PC-3 (cell line): ENCODE results near the gene FAM107B. TPM values are rescaled to one million over a fixed set of nuclear protein-coding genes. Genes with fewer than 3 reads are reported as not detected.

Experiments used
- ATAC-seq: fragments of 200-7000 bp; cut with Tn5 transposase; 2 replicates; pipeline ENCODE4 v1.9.1; 2020; ENCODE audit warnings: mild to moderate bottlenecking, moderate library complexity
- BruUV-seq: library from RNA; stranded (reverse); fragments of 400-500 nt; replicated peaks from 2 replicates; lab custom pipeline; 2021; lab: Mats Ljungman, UMichigan
- CTCF ChIA-PET: fragments of 300-600 bp; sonication (Branson Sonifier 250); formaldehyde crosslinking; loops from one replicate; lab custom pipeline; 2022; ENCODE audit warnings: antibody characterized with exemption; lab: Charles Lee
- POLR2A ChIA-PET: fragments of 300-600 bp; sonication (Branson Sonifier 250); formaldehyde crosslinking; loops from one replicate; lab custom pipeline; 2022; ENCODE audit warnings: antibody characterized with exemption; ENCODE audit not compliant: unreplicated experiment; lab: Charles Lee
- DNase-seq: peaks from one replicate; pipeline ENCODE4 v3.0.0-alpha.2; 2015
- H2AFZ ChIP-seq: fragments of 300-600 bp; sonication (generic); 2 replicates; pipeline ENCODE4 v1.6.0; 2016; ENCODE audit warnings: antibody characterized with exemption, low read length
- H3F3A ChIP-seq: fragments of 300-600 bp; sonication (generic); one replicate; pipeline ENCODE4 v1.6.0; 2017; ENCODE audit warnings: antibody characterized with exemption, low read length, control low read depth, mild to moderate bottlenecking; ENCODE audit not compliant: unreplicated experiment
- H3K27ac ChIP-seq: fragments of 300-600 bp; sonication (generic); 2 replicates; pipeline ENCODE4 v1.5.1; 2016; ENCODE audit warnings: mild to moderate bottlenecking, low read length
- H3K27me3 ChIP-seq: fragments of 300-600 bp; sonication (generic); 2 replicates; pipeline ENCODE4 v1.6.1; 2016; ENCODE audit warnings: low read length, mixed read lengths
- H3K36me3 ChIP-seq: fragments of 300-600 bp; sonication (generic); 2 replicates; pipeline ENCODE4 v1.6.1; 2016; ENCODE audit warnings: low read depth, mixed run types, low read length, mixed read lengths
- H3K4me1 ChIP-seq: fragments of 300-600 bp; sonication (generic); 2 replicates; pipeline ENCODE4 v1.5.1; 2016; ENCODE audit warnings: low read length; ENCODE audit not compliant: insufficient read depth
- H3K4me2 ChIP-seq: fragments of 300-600 bp; sonication (generic); 2 replicates; pipeline ENCODE4 v1.6.0; 2016; ENCODE audit warnings: low read length
- H3K4me3 ChIP-seq: fragments of 300-600 bp; sonication (generic); 2 replicates; pipeline ENCODE4 v1.5.1; 2016; ENCODE audit warnings: mild to moderate bottlenecking, low read length, mixed read lengths
- H3K79me2 ChIP-seq: fragments of 300-600 bp; sonication (generic); 2 replicates; pipeline ENCODE4 v1.6.1; 2017; ENCODE audit warnings: low read length, mixed read lengths
- H3K9ac ChIP-seq: fragments of 300-600 bp; sonication (generic); 2 replicates; pipeline ENCODE4 v1.6.0; 2016; ENCODE audit warnings: mild to moderate bottlenecking, low read length
- H3K9me2 ChIP-seq: fragments of 300-600 bp; sonication (generic); replicated peaks from 2 replicates; pipeline ENCODE4 v1.6.1; 2016; ENCODE audit warnings: mixed run types, low read length, mixed read lengths
- H3K9me3 ChIP-seq: fragments of 300-600 bp; sonication (generic); 2 replicates; pipeline ENCODE4 v1.6.1; 2016; ENCODE audit warnings: low read length, mixed read lengths
- H4K20me1 ChIP-seq: fragments of 300-600 bp; sonication (generic); 2 replicates; pipeline ENCODE4 v1.6.1; 2016; ENCODE audit warnings: low read length, mixed read lengths
- EZH2 ChIP-seq: fragments of 300-600 bp; sonication (generic); IDR thresholded peaks from one replicate; pipeline ENCODE4 v1.6.1; 2017; ENCODE audit warnings: antibody characterized with exemption, mild to moderate bottlenecking, low read length; ENCODE audit not compliant: unreplicated experiment
- EZH2phosphoT487 ChIP-seq: fragments of 300-600 bp; sonication (generic); IDR thresholded peaks from 2 replicates; pipeline ENCODE4 v1.6.1; 2018; ENCODE audit warnings: mild to moderate bottlenecking, antibody characterized with exemption, low read length, borderline replicate concordance
- intact Hi-C: fragments of 100-400 bp; cut with micrococcal nuclease; formaldehyde crosslinking; loops from 2 replicates; pipeline ENCODE4 v1.9.0; 2023
- total RNA-seq: library from RNA; depleted of rRNA; stranded (reverse); fragments of >200 nt; gene quantifications from 2 replicates; pipeline ENCODE4 v1.2.3, GENCODE V29; 2014
- TF ChIP-seq, protein P1 (sequence below): fragments of 300-600 bp; sonication (generic); conservative IDR thresholded peaks from 2 replicates; pipeline ENCODE4 v1.5.1; 2017; ENCODE audit warnings: antibody characterized with exemption, low read depth, mild to moderate bottlenecking, low read length

FAM107B gene
- total RNA-seq, 1 experiment from 2014 or later: 36.6 TPM

DNA sequence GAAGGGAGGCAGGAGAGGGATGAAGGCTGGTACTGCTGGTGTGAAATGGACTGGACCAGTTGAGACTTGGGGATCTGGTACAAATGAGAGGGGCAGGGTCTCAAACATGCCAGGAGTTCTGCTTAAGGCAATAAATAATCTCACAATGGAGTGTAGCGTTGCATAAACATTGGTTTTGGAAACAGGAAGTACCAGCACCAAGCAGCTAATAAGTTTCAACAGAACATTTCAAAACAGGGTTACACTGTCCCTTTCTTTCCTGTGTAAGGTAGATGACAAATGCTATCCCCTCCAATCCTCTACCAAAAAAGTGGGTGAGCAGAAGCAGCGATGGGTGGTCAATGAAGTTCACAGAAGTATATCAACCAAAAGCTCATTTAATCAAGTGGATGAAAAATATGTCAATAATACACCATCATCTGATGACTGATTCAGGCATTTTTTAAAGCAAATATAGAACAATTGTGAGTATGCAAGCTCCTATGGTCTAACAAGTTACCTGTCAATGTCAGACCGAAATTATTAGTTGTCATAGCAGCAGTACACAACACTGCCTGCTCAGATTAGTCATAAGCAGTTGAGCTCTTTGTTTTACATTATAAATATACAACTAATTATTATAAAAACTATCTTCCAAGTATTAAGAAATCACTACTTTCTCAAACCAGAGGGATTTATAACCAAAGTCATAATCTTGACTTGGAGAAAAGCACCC is 220.0 kb downstream of the FAM107B start:
- Histone ChIP-seq H3F3A (no peaks in the 10 kb centered on the region), H3K4me3 (peak overlapping the region; percentile 39; the same call in 1 of the 2 replicates), H3K36me3 (peaks cover 13% of the 10 kb centered on the region), H3K27ac (peak overlapping the region; percentile 93), H3K9me3 (no peaks in the 10 kb centered on the region), H3K27me3 (no peaks in the 10 kb centered on the region), H3K9me2 (no peaks in the 10 kb centered on the region), H4K20me1 (no peaks in the 10 kb centered on the region), H2AFZ (no peak overlapping the region), H3K79me2 (peaks cover 84% of the 10 kb centered on the region), H3K4me1 (peaks cover 51% of the 10 kb centered on the region), H3K4me2 (peak overlapping the region; percentile 62), H3K9ac (peak overlapping the region; percentile 55)
- ATAC-seq (peak; percentile 29), DNase-seq (peak; percentile 55)
- intact Hi-C loops: loop anchor here (2.0 kb wide), 1 partner anchor 18 kb away; no protein-coding TSS in a partner anchor
- POLR2A ChIA-PET: interaction anchor here (0.5 kb wide), 1 partner anchor 35 kb away, joined by 4 read pairs; no protein-coding TSS in a partner anchor
- no TSS peak for BruUV-seq
- TF ChIP-seq EZH2phosphoT487: no peak
- TF ChIP-seq, protein P1, sequence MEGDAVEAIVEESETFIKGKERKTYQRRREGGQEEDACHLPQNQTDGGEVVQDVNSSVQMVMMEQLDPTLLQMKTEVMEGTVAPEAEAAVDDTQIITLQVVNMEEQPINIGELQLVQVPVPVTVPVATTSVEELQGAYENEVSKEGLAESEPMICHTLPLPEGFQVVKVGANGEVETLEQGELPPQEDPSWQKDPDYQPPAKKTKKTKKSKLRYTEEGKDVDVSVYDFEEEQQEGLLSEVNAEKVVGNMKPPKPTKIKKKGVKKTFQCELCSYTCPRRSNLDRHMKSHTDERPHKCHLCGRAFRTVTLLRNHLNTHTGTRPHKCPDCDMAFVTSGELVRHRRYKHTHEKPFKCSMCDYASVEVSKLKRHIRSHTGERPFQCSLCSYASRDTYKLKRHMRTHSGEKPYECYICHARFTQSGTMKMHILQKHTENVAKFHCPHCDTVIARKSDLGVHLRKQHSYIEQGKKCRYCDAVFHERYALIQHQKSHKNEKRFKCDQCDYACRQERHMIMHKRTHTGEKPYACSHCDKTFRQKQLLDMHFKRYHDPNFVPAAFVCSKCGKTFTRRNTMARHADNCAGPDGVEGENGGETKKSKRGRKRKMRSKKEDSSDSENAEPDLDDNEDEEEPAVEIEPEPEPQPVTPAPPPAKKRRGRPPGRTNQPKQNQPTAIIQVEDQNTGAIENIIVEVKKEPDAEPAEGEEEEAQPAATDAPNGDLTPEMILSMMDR: no peak
- no peak for TF ChIP-seq EZH2
- CTCF ChIA-PET: no interaction called here

DNA sequence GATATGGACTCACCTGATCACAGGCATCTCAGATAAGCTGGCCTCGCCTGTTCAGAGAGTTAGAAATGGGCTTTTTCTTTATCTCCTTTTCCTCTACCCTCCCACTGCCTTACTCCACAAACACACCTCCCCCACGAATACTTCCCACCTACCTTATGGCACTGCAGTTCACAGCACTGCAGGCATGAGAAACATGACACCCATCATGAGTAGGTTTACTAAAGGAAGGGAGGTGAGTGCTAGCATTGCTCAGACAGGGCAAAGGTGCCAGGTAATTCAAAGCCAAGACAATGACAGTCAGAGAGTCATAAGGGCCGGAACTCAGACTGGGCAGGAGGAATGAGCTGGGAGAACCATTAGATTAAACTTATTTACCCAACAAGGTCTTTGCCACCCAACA is 220.6 kb downstream of the FAM107B start:
- H3K27ac ChIP-seq: peak overlapping the region; percentile 93
- H3K79me2 ChIP-seq: peaks cover 84% of the 10 kb centered on the region
- H4K20me1 ChIP-seq: no peaks in the 10 kb centered on the region
- ATAC-seq (peak; percentile 87), DNase-seq (peak; percentile 84)
- BruUV-seq: no TSS peak
- H3K4me3 ChIP-seq: peak overlapping the region; percentile 39; the same call in 1 of the 2 replicates
- H3K9me2 ChIP-seq: no peaks in the 10 kb centered on the region
- no peaks in the 10 kb centered on the region for H3F3A ChIP-seq
- no peak for TF ChIP-seq EZH2phosphoT487
- H3K9ac ChIP-seq: peak overlapping the region; percentile 68
- no peaks in the 10 kb centered on the region for H3K27me3 ChIP-seq
- H3K4me2 ChIP-seq: peak overlapping the region; percentile 62
- ChIA-PET CTCF (no interaction called here), POLR2A (interaction anchor here (0.5 kb wide), 1 partner anchor 35 kb away, joined by 4 read pairs; no protein-coding TSS in a partner anchor)
- H3K36me3 ChIP-seq: peaks cover 13% of the 10 kb centered on the region
- H3K9me3 ChIP-seq: no peaks in the 10 kb centered on the region
- no peak overlapping the region for H2AFZ ChIP-seq
- intact Hi-C loops: loop anchor here (2.0 kb wide), 1 partner anchor 19 kb away; no protein-coding TSS in a partner anchor
- H3K4me1 ChIP-seq: peaks cover 51% of the 10 kb centered on the region

- ChIA-PET POLR2A (no interaction called here), CTCF (no interaction called here)
- Histone ChIP-seq H3K36me3 (peaks cover 13% of the 10 kb centered on the region), H3K9me3 (no peaks in the 10 kb centered on the region), H3K4me1 (peaks cover 51% of the 10 kb centered on the region), H3K9me2 (no peaks in the 10 kb centered on the region), H3K79me2 (peaks cover 82% of the 10 kb centered on the region), H3K9ac (peak overlapping the region; percentile 68), H3K27ac (peak overlapping the region; percentile 93), H3K4me2 (peak overlapping the region; percentile 62), H3K4me3 (peak overlapping the region; percentile 24; the same call in 1 of the 2 replicates), H2AFZ (no peak overlapping the region), H3F3A (no peaks in the 10 kb centered on the region), H4K20me1 (no peaks in the 10 kb centered on the region), H3K27me3 (no peaks in the 10 kb centered on the region)
- TF ChIP-seq EZH2phosphoT487 (no peak), EZH2 (no peak)
- TF ChIP-seq, protein P1: no peak
- DNase-seq: peak; percentile 40
- peak; percentile 10; the same call in 1 of the 2 replicates for ATAC-seq
- no TSS peak for BruUV-seq
- intact Hi-C loops: no loop called here
Measured at GRCh38 chr10:14553448-14553847, 221.2 kb downstream of the FAM107B start.
